ENCODE data around the gene OOSP4B.
"Not testable (repeated sequence)": the region's sequence is repeated elsewhere in the genome, so short reads cannot be mapped to it uniquely, and the experiment has no call there.

The OOSP4B gene

DNA sequence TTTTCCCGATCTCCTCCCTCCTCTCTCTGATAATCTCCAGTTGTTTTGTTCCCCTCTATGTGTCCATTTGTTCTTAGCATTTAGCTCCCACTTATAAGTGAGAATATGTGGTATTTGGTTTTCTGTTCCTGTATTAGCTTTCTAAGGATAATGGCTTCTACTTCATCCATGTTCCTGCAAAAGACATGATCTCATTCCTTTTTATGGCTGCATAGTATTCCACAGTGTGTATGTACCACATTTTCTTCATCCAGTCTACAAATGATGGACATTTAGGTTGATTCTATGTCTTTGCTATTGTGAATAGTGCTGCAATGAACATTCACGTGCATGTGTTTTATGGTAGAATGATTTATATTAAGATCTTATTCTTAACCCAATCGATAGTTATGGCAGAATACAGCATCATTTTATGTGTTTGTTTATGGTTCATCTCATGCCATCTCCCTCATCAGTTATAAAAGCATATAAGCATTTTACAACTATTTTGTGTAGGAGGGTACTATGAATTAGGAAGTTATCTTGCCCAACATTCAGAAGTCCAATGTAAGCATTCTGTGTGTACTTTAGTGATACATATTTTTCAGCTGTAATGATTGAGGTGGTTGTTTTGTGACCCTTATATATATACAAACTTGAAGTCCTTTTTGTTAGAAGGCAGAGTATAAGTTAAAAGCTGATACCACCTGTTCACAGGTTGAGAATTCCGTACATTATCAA lies 42.7 kb downstream of the OOSP4B start:
- peaks cover 3% of the 10 kb centered on the region for H3K27me3 ChIP-seq (ENCODE audit: insufficient read depth, poor library complexity, severe bottlenecking)
- no peak for TF ChIP-seq CTCF (IDR thresholded peaks at IDR 0.05; ENCODE audit: poor library complexity, severe bottlenecking)

GRCh38 chr11:60064111-60064510 lies 47.1 kb downstream of the OOSP4B start:
- H3K27me3 ChIP-seq (ENCODE audit: insufficient read depth, poor library complexity, severe bottlenecking), result no peaks in the 10 kb centered on the region
- H3K4me3 ChIP-seq (ENCODE audit: severe bottlenecking), result no peak overlapping the region
- no peak for ATAC-seq (ENCODE audit: low read depth)
- no peaks in the 10 kb centered on the region for H3K9me3 ChIP-seq (ENCODE audit: severe bottlenecking)
- H3K27ac ChIP-seq (ENCODE audit: poor library complexity, severe bottlenecking), result no peak overlapping the region
- no peak for TF ChIP-seq CTCF (IDR thresholded peaks at IDR 0.05; ENCODE audit: poor library complexity, severe bottlenecking)
- H3K4me1 ChIP-seq (ENCODE audit: insufficient read depth, poor library complexity, severe bottlenecking), result no peaks in the 10 kb centered on the region
- H3K36me3 ChIP-seq (ENCODE audit: low read depth), result no peaks in the 10 kb centered on the region
- no peak for DNase-seq (ENCODE audit: low spot score)

More for the DNA sequence above, 42.7 kb downstream of the OOSP4B start:
- no peaks in the 10 kb centered on the region for H3K36me3 ChIP-seq (ENCODE audit: low read depth)
- no peak overlapping the region for H3K27ac ChIP-seq (ENCODE audit: poor library complexity, severe bottlenecking)
- no peaks in the 10 kb centered on the region for H3K4me1 ChIP-seq (ENCODE audit: insufficient read depth, poor library complexity, severe bottlenecking)
- no peak overlapping the region for H3K4me3 ChIP-seq (ENCODE audit: severe bottlenecking)
- ATAC-seq (ENCODE audit: low read depth), result no peak
- H3K9me3 ChIP-seq (ENCODE audit: severe bottlenecking), result no peaks in the 10 kb centered on the region
- no peak for DNase-seq (ENCODE audit: low spot score)

DNA sequence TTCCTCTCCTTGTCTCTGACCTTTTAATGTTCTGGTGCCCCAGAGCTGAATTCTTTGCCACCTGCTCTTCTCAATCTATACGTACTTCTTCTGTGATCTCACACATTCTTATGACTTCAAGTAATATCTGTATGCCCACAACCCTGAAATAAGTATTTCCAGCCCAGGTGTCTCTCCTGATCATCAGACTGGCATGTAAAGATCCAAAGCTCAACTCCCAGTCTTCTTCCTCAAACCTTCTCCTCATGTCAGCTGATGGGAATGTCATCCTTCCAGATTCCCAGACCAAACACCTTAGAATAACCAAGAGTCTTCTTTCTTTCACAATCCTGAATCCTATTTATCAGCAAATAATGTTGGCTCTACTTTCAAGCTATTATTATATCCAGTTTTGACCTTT lies 48.8 kb downstream of the OOSP4B start:
- Histone ChIP-seq H3K4me1 (ENCODE audit: insufficient read depth, poor library complexity, severe bottlenecking) (no peaks in the 10 kb centered on the region), H3K4me3 (ENCODE audit: severe bottlenecking) (no peak overlapping the region), H3K36me3 (ENCODE audit: low read depth) (no peaks in the 10 kb centered on the region), H3K9me3 (ENCODE audit: severe bottlenecking) (no peaks in the 10 kb centered on the region), H3K27ac (ENCODE audit: poor library complexity, severe bottlenecking) (no peak overlapping the region), H3K27me3 (ENCODE audit: insufficient read depth, poor library complexity, severe bottlenecking) (no peaks in the 10 kb centered on the region)
- no peak for TF ChIP-seq CTCF (IDR thresholded peaks at IDR 0.05; ENCODE audit: poor library complexity, severe bottlenecking)
- ATAC-seq (ENCODE audit: low read depth) (no peak), DNase-seq (ENCODE audit: low spot score) (no peak)

DNA sequence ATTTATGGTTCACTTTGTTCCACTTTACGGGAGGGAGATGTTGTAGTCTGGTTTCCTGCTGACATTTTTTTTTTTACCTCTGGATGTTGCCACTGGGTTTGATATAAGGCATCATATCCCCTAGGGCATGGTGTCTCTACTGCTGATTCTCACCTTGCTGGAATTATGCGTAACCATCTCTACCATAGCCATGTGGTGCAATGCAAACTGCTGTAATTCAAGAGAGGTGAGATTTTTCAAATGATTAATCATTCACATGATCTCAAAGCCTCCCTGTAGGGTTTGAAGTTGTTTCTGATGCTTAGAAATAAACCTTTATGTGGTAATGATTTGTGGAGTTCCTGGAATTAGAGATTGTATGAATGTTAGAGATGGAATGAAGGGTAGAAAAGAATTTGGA lies 52.5 kb downstream of the OOSP4B start:
- TF ChIP-seq CTCF (IDR thresholded peaks at IDR 0.05; ENCODE audit: poor library complexity, severe bottlenecking), result no peak
- no peak overlapping the region for H3K27ac ChIP-seq (ENCODE audit: poor library complexity, severe bottlenecking)
- no peak overlapping the region for H3K4me3 ChIP-seq (ENCODE audit: severe bottlenecking)
- no peaks in the 10 kb centered on the region for H3K9me3 ChIP-seq (ENCODE audit: severe bottlenecking)
- DNase-seq (ENCODE audit: low spot score), result no peak
- no peaks in the 10 kb centered on the region for H3K27me3 ChIP-seq (ENCODE audit: insufficient read depth, poor library complexity, severe bottlenecking)
- H3K36me3 ChIP-seq (ENCODE audit: low read depth), result no peaks in the 10 kb centered on the region
- H3K4me1 ChIP-seq (ENCODE audit: insufficient read depth, poor library complexity, severe bottlenecking), result no peaks in the 10 kb centered on the region
- no peak for ATAC-seq (ENCODE audit: low read depth)

GRCh38 chr11:60071644-60072043 lies 54.7 kb downstream of the OOSP4B start:
- DNase-seq (ENCODE audit: low spot score); H3K27me3 ChIP-seq (ENCODE audit: insufficient read depth, poor library complexity, severe bottlenecking); H3K27ac ChIP-seq (ENCODE audit: poor library complexity, severe bottlenecking); H3K36me3 ChIP-seq (ENCODE audit: low read depth); ATAC-seq (ENCODE audit: low read depth); H3K4me1 ChIP-seq (ENCODE audit: insufficient read depth, poor library complexity, severe bottlenecking); H3K4me3 ChIP-seq (ENCODE audit: severe bottlenecking); H3K9me3 ChIP-seq (ENCODE audit: severe bottlenecking): not testable (repeated sequence)

All from RWPE2 (cell line).